Activated CD4-positive, alpha-beta T cell treated with anti-CD3 and anti-CD28 coated beads, Interleukin-2, amount 50 U/mL, for 48 hours (primary cell): ENCODE data around the gene SMYD3.
"Not testable (repeated sequence)": the region's sequence is repeated elsewhere in the genome, so short reads cannot be mapped to it uniquely, and the experiment has no call there.

ENCODE experiments used
- DNase-seq, 2 experiments: peaks; one replicate each; pipeline ENCODE4 v3.0.0-alpha.2; 2020

The SMYD3 gene

DNA sequence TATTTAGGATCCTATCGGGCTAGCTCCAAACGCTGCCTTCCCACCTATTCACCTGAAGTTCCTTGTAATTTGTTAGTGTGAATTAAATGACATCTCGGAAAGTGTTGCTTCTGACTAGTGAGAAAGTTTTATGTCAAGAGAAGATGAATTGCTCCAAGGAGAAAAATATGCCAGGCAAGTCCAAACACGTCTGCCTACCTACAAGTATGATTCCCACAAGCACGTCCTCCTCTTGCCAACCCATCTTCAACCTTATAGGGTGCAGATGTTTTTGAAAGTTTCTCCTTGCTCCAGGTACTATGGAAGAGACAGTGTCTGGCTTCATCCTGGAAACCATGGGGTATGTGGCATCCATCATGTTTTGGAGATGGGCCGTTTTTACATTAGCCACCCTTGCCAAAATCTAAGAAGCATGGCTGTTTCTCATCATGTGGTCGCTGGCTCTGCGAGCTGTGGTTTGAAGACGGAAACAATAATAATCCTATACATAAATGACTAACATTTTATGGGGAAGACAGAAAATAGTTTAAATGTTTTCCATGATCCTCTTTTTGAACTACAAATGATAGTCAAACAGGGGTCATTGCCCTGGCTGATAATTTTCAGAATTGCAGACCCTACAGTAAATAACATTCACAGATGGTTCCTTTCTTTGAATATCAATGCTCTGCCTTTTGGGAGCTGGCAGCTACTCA is 505.8 kb downstream of the SMYD3 start:
- DNase-seq: no peak

DNA sequence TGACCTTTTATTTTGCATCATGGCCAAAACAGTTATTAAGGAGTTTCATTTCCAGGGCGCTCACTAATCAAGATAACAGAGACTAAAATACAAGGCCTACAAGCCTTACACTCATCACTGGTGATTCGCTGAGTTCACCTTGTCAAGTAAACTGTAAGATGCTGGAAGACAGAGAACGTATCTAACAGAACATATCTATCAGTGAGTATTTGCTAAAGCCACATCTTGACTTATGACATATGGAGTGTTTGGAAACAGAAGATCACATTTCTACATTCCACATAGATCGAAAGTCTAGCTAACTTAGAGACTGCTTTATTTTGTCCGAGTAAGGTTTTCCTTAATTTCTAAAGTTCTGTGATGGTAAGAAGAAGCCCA is 506.5 kb downstream of the SMYD3 start:
- DNase-seq: no peak

DNA sequence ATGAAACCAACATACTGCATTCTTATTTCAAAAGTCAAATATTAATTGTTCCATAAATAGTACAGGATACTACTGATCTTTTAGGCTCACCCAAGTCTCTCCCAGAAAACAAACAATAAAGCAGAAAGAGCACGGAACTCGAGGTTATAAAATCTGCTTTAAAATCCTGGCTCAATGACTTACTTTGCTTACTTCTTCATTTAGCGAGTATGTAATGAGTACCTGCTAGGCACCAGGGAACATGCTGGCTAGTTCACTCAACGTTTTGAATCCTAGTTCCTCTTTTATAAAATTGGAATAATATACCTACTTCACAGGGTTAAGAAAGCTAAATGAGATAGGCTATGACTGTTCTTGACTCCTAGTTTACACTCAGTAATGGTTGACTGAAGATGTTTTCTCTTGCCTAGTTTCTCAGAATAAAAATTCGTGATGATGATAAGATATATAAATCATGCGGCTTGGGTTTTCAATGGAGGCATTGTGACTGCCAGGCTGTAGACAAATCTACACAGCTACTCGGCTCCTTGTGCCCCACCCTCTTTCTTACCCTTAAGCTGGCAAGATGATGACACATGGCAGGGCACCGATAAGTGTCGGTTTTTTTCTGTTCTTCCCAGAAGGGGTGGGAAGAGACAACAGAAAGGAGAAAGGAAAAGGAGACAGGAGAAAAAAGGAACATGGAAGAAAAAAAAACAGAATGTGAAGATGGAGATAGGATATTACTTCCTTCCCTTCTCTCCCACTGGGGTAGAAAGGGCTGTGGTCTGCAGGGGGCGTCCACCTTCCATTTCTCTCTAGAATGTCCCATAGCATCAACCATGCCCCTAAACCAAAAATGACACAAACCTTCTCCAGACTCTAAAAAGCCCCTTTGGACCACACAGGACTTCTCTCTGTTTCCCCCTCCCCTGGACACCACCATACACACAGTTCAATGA is 507.1 kb downstream of the SMYD3 start:
- DNase-seq: no peak

DNA sequence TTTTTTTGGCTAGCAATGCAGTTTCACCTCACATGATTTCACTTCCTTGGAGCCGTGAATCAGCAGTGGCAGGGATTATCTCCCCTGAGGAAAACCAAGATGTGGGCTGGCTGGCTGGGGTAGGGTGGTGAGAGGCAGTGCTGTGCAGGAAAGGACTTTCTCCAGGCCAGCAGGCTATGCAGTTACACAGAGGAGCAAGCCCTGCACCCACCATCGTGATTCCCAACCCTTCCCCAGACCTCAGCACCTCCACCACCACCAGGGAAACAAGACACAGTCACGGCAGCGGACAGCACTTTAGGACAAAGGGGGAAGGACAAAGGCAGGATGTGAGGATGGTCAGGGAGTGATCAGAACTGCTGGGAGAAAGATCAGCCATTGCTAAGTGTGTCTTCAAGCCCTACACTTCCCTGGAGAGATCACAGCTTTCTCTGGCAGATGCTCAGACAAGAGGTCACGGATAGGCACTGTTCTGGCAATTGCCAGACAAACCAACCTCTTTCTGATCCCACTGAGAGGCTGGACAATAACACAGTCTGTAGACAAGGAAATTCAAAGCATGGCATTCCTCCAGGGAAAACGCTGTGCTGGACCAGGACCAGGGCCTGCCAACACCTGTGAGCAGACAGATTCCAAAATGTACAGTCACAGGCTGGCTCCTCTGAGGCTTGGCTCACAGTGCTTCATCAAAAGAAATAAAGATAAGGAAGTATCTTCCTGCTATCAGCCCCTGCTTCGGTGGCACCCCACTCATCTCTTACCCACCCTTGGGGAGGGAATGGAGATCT is 509.4 kb downstream of the SMYD3 start:
- DNase-seq: no peak

DNA sequence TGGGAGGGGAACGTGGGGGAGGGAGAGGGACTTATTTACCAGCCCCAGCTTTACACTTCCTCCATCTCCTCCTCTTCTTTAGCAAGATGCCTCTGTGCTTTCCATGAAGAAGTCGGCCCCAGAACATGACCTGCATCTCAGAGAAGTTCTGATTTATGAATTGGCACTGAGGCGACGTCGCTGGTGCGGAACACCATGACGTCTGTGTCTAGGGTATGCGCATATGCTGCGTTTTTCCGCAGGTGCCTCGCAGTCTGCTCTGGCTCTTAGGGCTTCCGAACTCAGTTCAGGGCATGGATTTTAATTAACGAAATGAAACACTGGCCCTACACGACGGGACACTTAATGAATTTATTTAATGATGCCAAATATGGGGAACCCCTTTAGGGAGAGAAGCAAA is 510.3 kb downstream of the SMYD3 start:
- DNase-seq: no peak

DNA sequence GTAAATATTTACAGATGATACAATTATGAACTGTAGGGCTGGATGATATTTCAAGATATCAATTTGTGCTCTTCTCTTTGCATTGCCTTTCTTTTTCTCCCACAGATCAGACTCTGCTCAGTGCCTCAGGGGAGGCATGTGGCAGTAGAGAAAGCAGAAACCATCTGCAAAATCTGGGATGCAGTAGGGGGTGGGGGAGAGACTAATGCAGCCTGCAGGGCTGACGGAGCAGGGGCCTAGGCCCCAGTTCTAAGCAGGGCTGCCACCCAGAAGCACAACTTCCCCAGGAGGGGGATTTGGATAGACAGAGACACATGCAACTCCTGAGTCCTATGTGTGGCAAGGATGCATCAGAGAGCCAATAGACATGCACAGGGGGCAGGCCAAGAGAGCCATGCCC is 511.6 kb downstream of the SMYD3 start:
- DNase-seq: no peak

DNA sequence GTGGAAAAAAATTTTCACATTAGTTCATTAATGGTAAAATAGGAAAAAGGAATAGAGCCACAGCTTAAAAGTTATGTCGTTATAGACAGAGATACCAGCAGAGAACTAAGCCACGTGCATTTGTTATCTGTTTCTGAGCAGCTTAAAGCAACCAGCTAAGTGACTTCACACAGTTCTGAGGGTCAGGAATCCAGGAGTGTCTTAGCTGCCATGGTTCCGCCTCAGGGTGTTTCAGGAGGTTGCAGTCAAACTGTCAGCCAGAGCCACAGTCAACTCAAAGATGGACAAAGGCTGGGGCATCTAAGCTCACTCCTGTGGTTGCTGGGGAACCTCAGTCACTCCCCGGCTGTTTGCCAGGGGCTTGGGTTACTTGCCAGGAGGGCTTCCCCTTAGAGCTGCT is 515.8 kb downstream of the SMYD3 start:
- no peak for DNase-seq

DNA sequence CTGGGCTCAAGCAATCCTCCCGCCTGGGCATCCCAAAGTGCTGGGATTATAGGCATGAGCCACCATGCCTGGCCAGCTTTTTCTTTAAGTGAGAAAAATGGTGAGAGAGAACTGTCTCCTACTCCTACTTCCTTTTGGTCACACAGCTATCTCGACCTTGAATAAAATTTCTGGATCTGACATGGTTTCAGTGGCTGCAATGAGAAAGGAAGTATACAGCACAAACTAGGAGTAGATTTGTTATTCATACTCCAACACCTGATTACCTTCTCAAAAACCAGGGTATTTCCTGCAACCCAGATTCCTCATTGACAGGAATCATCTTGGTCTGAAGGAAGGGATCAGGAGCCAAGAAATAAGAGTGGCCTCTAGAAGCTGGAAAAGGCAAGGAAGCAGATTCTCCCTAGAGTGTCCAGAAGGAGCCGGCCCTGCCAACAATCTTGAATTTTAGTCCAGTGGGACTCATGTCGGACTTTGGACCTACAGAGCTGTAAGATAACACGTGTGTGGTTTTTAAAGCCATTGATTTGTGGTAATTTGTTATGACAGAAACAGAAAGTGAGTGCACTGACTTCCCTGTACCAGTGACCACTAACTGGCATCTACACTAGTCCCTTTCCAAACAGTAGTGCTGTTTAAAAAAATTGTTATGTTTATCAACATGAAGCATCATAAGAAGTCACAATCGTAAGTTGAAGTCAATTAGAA is 516.6 kb downstream of the SMYD3 start:
- DNase-seq: no peak

DNA sequence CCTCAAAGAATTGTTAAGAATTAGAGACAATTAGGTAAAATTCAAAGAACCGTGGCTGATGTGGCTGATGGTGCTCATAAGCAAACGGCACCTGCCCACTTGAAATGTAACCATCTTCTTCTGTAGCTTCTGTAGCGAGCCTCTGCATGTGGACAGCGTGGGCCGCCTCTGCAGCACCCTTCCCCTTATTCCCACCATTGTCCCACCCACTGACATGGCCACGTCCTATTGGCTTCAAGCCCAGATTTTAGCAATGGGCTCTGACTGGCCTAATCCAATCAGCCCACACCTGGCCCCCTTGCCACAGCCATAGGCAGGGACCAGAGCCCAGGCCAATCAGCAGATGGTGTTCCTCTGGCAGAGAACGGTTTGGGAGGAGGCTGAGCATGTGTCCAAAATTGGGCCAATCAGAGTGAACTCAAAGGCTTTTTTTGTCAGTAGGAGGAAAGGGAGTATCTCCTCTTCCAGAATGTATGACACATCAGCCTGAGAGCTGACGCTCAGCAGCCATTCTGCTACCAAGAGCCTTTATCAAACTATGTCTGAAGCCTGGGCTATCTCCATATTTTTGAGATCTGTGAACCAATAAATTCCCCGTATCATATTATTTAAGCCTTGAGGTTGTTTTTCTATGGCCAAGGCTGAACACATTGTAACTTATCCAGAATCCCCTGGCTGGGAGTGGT is 518.5 kb downstream of the SMYD3 start:
- no peak for DNase-seq

DNA sequence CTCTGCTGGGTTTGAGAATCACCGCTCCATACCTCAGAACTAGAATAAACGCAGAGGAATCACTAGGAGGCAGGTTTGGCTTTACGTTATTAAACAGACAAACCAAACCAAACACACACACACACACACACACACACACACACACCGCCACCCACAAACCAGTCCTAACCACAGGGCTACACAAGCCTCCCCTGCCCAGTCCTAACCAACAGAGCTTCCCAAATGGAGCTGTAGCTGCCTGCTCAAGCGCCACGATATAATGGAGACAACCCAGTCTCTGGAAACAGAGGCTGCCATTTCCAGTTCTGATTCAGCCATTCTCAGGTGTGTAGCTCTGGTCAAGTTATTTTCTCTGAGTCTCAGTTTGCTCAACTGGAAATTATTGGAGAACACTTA is 519.1 kb downstream of the SMYD3 start:
- no peak for DNase-seq

DNA sequence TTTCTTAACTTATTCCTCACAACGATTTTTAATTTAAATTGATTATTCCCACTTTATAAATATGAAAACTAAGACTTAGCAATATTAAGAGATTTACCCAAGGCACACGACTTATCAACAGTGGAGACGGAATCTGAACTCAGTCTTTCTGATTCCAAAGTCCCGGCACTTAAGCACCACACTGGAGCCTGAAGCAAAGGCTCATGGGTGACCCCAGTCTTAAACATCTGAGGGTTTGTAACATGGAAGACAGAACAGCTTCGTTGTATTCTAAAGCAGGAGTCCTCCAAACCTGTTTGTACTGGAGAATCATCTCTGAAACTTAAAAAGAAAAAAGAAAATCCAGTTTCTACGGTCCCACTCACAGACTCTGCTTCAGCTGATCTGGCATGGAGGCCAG is 519.5 kb downstream of the SMYD3 start:
- no peak for DNase-seq

DNA sequence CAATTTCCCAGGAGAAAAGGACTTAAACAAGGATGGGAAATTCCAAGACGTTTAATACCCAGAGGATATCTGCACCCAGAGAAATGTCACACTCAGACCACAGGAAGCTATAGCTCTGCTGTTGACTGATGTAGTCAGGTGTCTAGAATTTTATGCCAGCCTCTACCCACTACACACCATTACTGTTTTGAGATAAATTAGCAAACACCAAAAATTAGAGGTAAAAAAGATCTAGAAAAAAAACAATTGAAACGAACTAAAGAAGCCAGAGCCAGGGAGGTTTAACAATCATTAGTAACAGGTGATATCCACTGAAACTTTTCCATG is 519.9 kb downstream of the SMYD3 start:
- no peak for DNase-seq

DNA sequence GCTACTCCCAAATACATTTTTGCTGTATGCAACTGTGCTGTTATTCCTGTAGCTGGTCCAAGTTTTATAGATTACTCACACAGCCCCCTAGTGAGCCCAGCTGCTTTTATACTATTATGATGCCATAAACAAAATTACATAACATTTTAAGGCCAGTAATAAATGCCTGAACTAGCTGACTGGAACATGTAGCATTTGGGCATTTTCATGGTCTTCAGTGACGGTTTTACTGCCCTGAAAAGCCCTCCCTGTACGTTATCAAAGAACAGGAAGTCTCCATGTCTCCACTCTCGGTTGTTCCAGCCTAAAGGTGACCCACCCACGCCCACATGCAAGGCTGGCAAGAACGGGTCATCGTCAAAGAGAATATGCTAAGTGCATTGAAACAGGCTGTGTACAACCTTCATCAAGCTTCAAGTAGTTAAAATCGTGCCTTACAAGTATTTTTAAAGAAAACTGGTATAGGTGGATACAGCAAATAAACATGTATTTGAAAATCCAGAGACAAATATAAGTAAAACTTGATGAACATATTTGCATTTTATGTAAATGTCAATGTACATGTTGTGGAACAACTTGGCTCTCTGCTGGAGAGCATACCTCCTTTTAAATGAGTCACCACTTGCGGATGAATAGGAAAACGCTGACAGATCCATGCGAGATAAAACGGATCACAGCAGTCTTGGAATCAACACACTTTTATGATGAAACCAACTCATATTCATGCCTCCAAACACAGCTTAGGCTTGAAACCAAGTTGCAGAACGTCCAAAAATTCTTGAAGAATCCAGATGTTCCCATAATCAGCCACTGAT is 520.5 kb downstream of the SMYD3 start:
- DNase-seq: no peak

DNA sequence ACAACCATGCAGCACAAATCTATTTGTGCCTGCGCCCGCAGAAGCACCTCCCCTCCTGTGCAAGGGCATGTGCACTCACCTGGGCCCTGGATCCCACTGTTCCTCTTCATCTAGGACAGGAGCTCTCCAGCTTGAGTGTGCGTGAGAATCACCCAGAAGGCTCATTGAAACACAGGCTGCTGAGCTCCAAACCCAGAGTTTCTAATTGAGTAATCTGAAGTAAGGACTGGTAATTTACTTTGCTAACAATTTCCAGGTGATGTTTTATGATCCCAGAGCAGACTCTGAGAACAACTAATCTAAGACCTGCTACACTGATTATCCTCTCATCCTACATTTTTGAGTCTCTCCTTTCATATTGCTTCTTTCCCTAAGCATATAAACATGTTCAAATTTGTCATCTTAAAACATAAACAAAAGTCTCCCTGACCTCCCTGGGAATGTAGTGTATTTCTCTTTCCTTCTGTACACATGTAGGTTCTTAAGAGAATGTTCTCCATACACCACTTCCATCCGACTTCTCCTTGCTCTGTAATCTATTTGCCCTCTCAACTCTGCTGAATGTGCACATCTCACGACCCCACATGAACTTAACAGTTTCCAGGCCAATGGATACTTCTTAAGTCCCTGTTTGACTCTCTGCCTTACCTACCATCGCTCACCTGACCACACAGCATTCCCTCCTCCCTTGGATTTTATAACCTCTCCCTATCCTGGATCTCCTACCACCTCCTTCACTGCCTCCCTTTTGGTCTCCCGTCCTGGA is 522.5 kb downstream of the SMYD3 start:
- no peak for DNase-seq

DNA sequence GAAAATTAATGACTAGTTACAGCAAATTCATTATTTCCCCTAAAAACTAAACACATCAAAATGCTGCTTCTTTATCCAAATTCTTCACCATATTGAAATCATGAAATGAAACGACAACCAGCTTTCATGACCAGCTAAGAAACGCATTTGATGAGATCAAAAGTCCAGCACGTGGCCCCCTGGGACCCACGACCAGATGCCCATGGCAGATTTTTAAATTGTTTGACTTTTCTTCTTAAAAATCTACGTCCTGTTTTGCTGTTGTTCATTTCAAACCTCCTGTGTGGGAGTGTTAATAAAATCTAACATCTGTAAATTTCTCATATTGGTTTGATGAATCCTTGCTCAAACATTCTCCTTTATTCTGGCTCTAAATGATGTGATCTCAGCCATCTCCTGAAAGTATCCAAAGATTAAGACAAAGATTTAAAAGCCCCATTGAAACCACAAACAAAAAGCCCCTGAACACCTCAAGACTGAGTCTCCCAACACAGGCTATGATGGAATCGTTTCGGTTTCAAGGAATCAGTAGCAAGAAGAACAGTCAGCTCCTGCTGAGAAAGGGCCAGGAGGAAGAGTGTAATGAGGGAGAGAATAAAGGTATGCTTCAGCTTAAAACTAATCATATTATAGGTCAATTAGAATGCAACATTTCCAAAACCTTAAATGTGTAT is 523.6 kb downstream of the SMYD3 start:
- DNase-seq: no peak

DNA sequence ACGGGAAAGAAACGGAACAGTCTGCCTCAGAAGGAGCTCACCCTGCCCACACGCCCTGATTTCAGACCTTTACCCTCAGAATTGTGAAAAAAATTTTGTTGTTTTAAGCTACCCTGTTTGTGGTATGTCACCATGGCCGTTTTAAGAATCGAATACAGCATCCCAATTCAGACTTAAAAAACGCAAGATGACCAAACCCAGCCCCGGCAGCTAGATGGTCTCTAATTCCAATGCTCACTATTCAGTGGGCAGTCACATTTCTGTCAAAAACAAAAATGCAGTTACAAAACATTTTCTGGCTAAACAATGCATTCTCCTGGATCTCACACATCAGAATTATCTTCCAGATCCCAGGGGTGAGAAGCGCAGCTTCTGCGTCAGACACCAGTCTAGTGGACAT is 527.5 kb downstream of the SMYD3 start:
- DNase-seq: no peak

DNA sequence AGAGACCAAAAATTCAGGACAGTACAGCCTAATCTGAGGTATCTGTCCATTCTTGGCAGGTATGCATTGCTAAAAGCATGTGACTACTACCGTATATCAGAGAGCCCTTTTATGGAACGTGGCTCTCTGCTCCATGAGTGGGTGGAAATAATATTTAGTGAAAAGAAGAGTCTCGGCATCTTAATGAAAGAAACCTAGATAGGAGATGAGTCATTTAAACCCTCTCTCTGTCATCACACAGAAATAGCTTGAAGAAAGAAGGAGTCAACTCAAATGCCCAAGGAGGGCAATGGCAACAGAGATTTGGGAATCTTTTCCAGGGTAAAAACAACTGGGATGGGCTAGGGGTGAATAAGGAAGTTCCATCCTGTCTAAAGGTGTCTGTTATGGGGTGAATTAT is 528.2 kb downstream of the SMYD3 start:
- no peak for DNase-seq

DNA sequence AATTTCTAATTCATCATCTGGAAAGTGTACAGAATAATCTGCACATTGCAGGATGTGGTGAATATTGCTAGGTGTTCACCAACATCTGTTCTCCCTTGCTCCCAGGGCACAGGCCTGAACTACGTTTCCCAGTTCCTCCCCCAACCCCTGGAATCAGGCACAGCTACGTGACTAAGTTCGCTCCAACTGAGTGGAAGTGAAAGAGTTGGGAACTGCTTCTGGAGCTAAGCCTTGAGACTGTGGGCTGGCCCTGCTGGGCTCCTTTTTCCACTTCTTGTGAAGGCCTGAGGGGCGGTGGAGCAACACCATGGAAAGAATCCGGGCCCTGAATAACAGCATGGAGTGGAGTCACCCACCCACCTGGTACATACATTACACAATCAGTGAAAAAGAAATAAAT is 534.6 kb downstream of the SMYD3 start:
- no peak for DNase-seq

DNA sequence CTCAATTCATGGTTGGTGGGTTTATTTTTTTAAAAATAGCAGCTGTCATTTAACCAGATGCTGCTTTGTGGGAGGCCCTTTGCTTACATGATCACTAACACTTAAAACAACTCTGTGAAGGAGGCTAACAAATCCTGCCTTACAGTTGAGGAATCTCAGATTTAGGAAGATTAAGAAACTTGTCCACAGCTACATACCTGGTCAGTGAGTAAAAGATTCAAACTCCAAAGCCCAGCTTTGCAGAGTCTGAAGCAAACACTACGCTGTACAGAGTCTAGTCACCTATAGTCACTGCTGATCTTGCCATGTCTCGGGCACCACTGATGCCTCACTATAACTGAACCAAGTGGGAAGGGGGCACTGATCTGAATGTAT is 535.4 kb downstream of the SMYD3 start:
- no peak for DNase-seq

DNA sequence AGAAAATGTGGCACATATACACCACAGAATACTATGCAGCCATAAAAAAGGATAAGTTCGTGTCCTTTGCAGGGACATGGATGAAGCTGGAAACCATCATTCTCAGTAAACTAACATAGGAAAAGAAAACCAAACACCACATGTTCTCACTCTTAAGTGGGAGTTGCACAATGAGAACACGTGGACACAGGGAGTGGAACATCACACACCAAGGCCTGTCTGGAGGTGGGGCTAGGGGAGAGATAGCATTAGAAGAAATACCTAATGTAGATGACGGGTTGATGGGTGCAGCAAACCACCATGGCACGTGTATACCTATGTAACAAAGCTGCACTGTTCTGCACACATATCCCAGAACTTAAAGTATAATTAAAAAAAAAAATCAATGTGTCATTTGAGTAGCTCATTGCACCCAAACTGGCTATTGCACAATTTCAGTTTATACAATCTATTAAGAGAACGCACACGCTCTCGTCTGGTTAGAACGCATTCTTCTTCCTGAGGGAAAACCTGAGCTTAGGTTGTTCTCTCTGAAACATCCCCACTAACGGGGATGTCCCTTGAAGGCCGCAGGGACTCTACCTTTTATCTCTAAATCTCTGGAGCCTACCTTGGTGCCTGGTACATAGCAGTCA is 535.9 kb downstream of the SMYD3 start:
- DNase-seq: not testable (repeated sequence)
